ENCODE data around the gene SH3PXD2A.
A peak's percentile ranks its signal among the peaks of the same experiment; 100 is the strongest.

Gene SH3PXD2A

DNA sequence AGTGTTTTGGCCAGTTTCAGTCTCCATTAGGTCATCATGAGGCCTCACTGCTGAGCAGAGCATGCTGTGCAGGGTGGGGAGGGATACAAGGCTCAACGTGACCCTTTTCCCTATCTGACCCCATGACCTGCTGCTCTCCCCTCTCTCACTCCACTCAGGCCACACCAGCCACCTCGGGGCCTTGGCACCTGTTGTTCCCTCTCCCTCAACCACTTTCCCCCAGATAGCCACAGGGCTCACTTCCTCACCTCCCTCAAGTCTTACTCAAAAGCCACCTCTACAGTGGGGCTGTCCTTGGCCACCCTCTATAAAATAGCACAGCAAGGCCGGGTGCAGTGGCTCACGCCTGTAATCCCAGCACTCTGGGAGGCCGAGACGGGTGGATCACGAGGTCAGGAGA is 13.9 kb downstream of the SH3PXD2A start:
- in situ Hi-C loops (cut with HindIII; ENCODE audit: low sequenced_read_pairs): no loop called here
- TF ChIP-seq CTCF (IDR thresholded peaks at IDR 0.05; ENCODE audit: low read depth, low read length): no peak
- no peak for DNase-seq (ENCODE audit: low read depth, low spot score)
- H3K4me3 ChIP-seq (ENCODE audit: low read depth, low read length): no peak overlapping the region

- H3K4me3 ChIP-seq (ENCODE audit: low read depth, low read length): no peak overlapping the region
- no peak for TF ChIP-seq CTCF (IDR thresholded peaks at IDR 0.05; ENCODE audit: low read depth, low read length)
- in situ Hi-C loops (cut with HindIII; ENCODE audit: low sequenced_read_pairs): no loop called here
- no peak for DNase-seq (ENCODE audit: low read depth, low spot score)
Observed at GRCh38 chr10:103840740-103841070, 14.7 kb downstream of the SH3PXD2A start.

- no peak overlapping the region for H3K4me3 ChIP-seq (ENCODE audit: low read depth, low read length)
- no peak for TF ChIP-seq CTCF (IDR thresholded peaks at IDR 0.05; ENCODE audit: low read depth, low read length)
- peak; percentile 33 for DNase-seq (ENCODE audit: low read depth, low spot score)
- in situ Hi-C loops (cut with HindIII; ENCODE audit: low sequenced_read_pairs): no loop called here
Observed at GRCh38 chr10:103839872-103840739, 15.3 kb downstream of the SH3PXD2A start.

DNA sequence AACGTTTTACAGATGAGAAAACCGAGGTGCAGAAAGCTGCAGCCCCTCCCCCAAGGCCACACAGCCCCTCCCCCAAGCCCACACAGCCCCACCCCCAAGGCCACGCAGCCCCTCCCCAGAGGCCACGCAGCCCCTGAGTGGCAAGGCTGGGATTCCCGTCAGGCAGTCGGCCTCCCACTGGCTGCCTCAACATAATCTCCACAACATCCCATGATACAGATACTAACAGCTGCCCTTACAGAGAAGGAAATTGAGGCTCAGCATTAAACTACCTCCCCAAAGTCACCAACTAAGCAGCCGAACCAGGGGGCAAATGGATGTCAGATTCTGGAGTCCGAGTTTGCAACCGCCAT is 15.9 kb downstream of the SH3PXD2A start:
- no peak for TF ChIP-seq CTCF (IDR thresholded peaks at IDR 0.05; ENCODE audit: low read depth, low read length)
- no peak overlapping the region for H3K4me3 ChIP-seq (ENCODE audit: low read depth, low read length)
- in situ Hi-C loops (cut with HindIII; ENCODE audit: low sequenced_read_pairs): no loop called here
- DNase-seq (ENCODE audit: low read depth, low spot score): no peak

- H3K4me3 ChIP-seq (ENCODE audit: low read depth, low read length): no peak overlapping the region
- TF ChIP-seq CTCF (IDR thresholded peaks at IDR 0.05; ENCODE audit: low read depth, low read length): no peak
- in situ Hi-C loops (cut with HindIII; ENCODE audit: low sequenced_read_pairs): no loop called here
- no peak for DNase-seq (ENCODE audit: low read depth, low spot score)
Observed at GRCh38 chr10:103838862-103839518, 16.4 kb downstream of the SH3PXD2A start.

- no peak overlapping the region for H3K4me3 ChIP-seq (ENCODE audit: low read depth, low read length)
- TF ChIP-seq CTCF (IDR thresholded peaks at IDR 0.05; ENCODE audit: low read depth, low read length): no peak
- in situ Hi-C loops (cut with HindIII; ENCODE audit: low sequenced_read_pairs): no loop called here
- no peak for DNase-seq (ENCODE audit: low read depth, low spot score)
Observed at GRCh38 chr10:103838070-103838395, 17.3 kb downstream of the SH3PXD2A start.
